Skeletal muscle satellite cell (primary cell): Measurements from ENCODE around the gene CRTC2.
"Not testable (repeated sequence)": the region's sequence is repeated elsewhere in the genome, so short reads cannot be mapped to it uniquely, and the experiment has no call there.

ENCODE experiments used
- H3K27me3 ChIP-seq: 2 replicates; pipeline ENCODE4 v1.7.0; 2013; ENCODE audit warnings: low read length; ENCODE audit not compliant: control insufficient read depth, insufficient read depth
- H3K36me3 ChIP-seq: 2 replicates; pipeline ENCODE4 v1.7.0; 2013; ENCODE audit warnings: mild to moderate bottlenecking, control low read depth, low read length; ENCODE audit not compliant: insufficient read depth
- H3K4me1 ChIP-seq: 2 replicates; pipeline ENCODE4 v1.7.0; 2013; ENCODE audit warnings: low read length; ENCODE audit not compliant: control insufficient read depth, insufficient read depth
- H3K4me2 ChIP-seq: 2 replicates; pipeline ENCODE4 v1.7.0; 2013; ENCODE audit warnings: mild to moderate bottlenecking, low read length
- H3K4me3 ChIP-seq: 2 replicates; pipeline ENCODE4 v1.7.0; 2013; ENCODE audit warnings: low read length
- H3K9ac ChIP-seq: 2 replicates; pipeline ENCODE4 v1.7.0; 2013; ENCODE audit warnings: mild to moderate bottlenecking, low read depth, low read length, moderate library complexity
- H3K9me3 ChIP-seq: replicated peaks from 2 replicates; pipeline ENCODE4 v1.7.0; 2013; ENCODE audit warnings: mild to moderate bottlenecking, control low read depth, low read length

CRTC2 gene

GRCh38 chr1:153921080-153921802 lies 37.2 kb downstream of the CRTC2 start:
- Histone ChIP-seq H3K4me2 (peak overlapping the region; percentile 87), H3K36me3 (peaks cover 4% of the 10 kb centered on the region), H3K4me3 (peak overlapping the region; percentile 78), H3K27me3 (no peaks in the 10 kb centered on the region), H3K9me3 (no peaks in the 10 kb centered on the region), H3K9ac (peak overlapping the region; percentile 74), H3K4me1 (peaks cover 36% of the 10 kb centered on the region)

- H3K36me3 ChIP-seq: peaks cover 4% of the 10 kb centered on the region
- H3K4me1 ChIP-seq: peaks cover 36% of the 10 kb centered on the region
- H3K9ac ChIP-seq: peak overlapping the region; percentile 2
- H3K4me2 ChIP-seq: peak overlapping the region; percentile 87
- H3K4me3 ChIP-seq: peak overlapping the region; percentile 78
- H3K9me3 ChIP-seq: no peaks in the 10 kb centered on the region
- H3K27me3 ChIP-seq: no peaks in the 10 kb centered on the region
Observed at GRCh38 chr1:153919876-153920852, 38.2 kb downstream of the CRTC2 start.

- peaks cover 21% of the 10 kb centered on the region for H3K4me1 ChIP-seq
- no peaks in the 10 kb centered on the region for H3K27me3 ChIP-seq
Observed at GRCh38 chr1:153916297-153916696, 42.1 kb downstream of the CRTC2 start.

GRCh38 chr1:153912349-153912748 lies 46.1 kb downstream of the CRTC2 start:
- no peak overlapping the region for H3K4me3 ChIP-seq
- H3K36me3 ChIP-seq: no peaks in the 10 kb centered on the region
- no peak overlapping the region for H3K9ac ChIP-seq
- no peaks in the 10 kb centered on the region for H3K9me3 ChIP-seq
- H3K27me3 ChIP-seq: no peaks in the 10 kb centered on the region
- H3K4me1 ChIP-seq: no peaks in the 10 kb centered on the region
- H3K4me2 ChIP-seq: no peak overlapping the region

More at GRCh38 chr1:153916297-153916696, 42.1 kb downstream of the CRTC2 start:
- H3K9ac ChIP-seq: no peak overlapping the region
- no peak overlapping the region for H3K4me3 ChIP-seq
- H3K4me2 ChIP-seq: no peak overlapping the region
- H3K36me3 ChIP-seq: peaks cover 4% of the 10 kb centered on the region
- H3K9me3 ChIP-seq: no peaks in the 10 kb centered on the region

- not testable (repeated sequence) for H3K4me2 ChIP-seq, H3K9ac ChIP-seq, H3K4me1 ChIP-seq, H3K9me3 ChIP-seq, H3K36me3 ChIP-seq, H3K4me3 ChIP-seq, H3K27me3 ChIP-seq
Observed at GRCh38 chr1:153910560-153910959, 47.9 kb downstream of the CRTC2 start.

GRCh38 chr1:153908071-153908470 lies 50.3 kb downstream of the CRTC2 start:
- H3K4me2 ChIP-seq: no peak overlapping the region
- peaks cover 22% of the 10 kb centered on the region for H3K4me1 ChIP-seq
- no peak overlapping the region for H3K4me3 ChIP-seq
- no peaks in the 10 kb centered on the region for H3K27me3 ChIP-seq
- H3K9ac ChIP-seq: no peak overlapping the region
- no peaks in the 10 kb centered on the region for H3K9me3 ChIP-seq
- H3K36me3 ChIP-seq: no peaks in the 10 kb centered on the region

- H3K36me3 ChIP-seq: no peaks in the 10 kb centered on the region
- H3K4me2 ChIP-seq: no peak overlapping the region
- H3K27me3 ChIP-seq: no peaks in the 10 kb centered on the region
- H3K4me3 ChIP-seq: no peak overlapping the region
- peaks cover 22% of the 10 kb centered on the region for H3K4me1 ChIP-seq
- no peak overlapping the region for H3K9ac ChIP-seq
- H3K9me3 ChIP-seq: no peaks in the 10 kb centered on the region
Observed at GRCh38 chr1:153907134-153907533, 51.3 kb downstream of the CRTC2 start.

- Histone ChIP-seq H3K36me3 (no peaks in the 10 kb centered on the region), H3K4me2 (no peak overlapping the region), H3K4me3 (no peak overlapping the region), H3K27me3 (no peaks in the 10 kb centered on the region), H3K9ac (no peak overlapping the region), H3K4me1 (peaks cover 22% of the 10 kb centered on the region), H3K9me3 (no peaks in the 10 kb centered on the region)
Observed at GRCh38 chr1:153906396-153906795, 52.0 kb downstream of the CRTC2 start.

GRCh38 chr1:153905908-153906307 lies 52.5 kb downstream of the CRTC2 start:
- not testable (repeated sequence) for H3K9me3 ChIP-seq, H3K4me2 ChIP-seq, H3K4me3 ChIP-seq, H3K27me3 ChIP-seq, H3K9ac ChIP-seq, H3K36me3 ChIP-seq
- H3K4me1 ChIP-seq: peaks cover 22% of the 10 kb centered on the region

GRCh38 chr1:153903841-153904455 lies 54.5 kb downstream of the CRTC2 start:
- H3K36me3 ChIP-seq: peaks cover 3% of the 10 kb centered on the region

GRCh38 chr1:153899509-153899908 lies 58.9 kb downstream of the CRTC2 start:
- H3K27me3 ChIP-seq: no peaks in the 10 kb centered on the region
- no peak overlapping the region for H3K9ac ChIP-seq
- H3K9me3 ChIP-seq: no peaks in the 10 kb centered on the region
- H3K4me1 ChIP-seq: peaks cover 13% of the 10 kb centered on the region
- H3K4me2 ChIP-seq: no peak overlapping the region
- peaks cover 3% of the 10 kb centered on the region for H3K36me3 ChIP-seq
- H3K4me3 ChIP-seq: no peak overlapping the region

More at GRCh38 chr1:153903841-153904455, 54.5 kb downstream of the CRTC2 start:
- Histone ChIP-seq H3K4me2 (peak overlapping the region; percentile 59), H3K4me3 (no peak overlapping the region), H3K9me3 (no peaks in the 10 kb centered on the region), H3K4me1 (peaks cover 22% of the 10 kb centered on the region), H3K27me3 (no peaks in the 10 kb centered on the region), H3K9ac (no peak overlapping the region)
